NCI-H524 treated with DMSO at 0.1 percent for 48 hours (cell line): Measurements from ENCODE around the gene R3HDML.
"Not testable (repeated sequence)": the region's sequence is repeated elsewhere in the genome, so short reads cannot be mapped to it uniquely, and the experiment has no call there.

ENCODE experiments used
- DNase-seq: peaks from one replicate; lab custom pipeline; 2025; lab: John Stamatoyannopoulos, UW

R3HDML gene

DNA sequence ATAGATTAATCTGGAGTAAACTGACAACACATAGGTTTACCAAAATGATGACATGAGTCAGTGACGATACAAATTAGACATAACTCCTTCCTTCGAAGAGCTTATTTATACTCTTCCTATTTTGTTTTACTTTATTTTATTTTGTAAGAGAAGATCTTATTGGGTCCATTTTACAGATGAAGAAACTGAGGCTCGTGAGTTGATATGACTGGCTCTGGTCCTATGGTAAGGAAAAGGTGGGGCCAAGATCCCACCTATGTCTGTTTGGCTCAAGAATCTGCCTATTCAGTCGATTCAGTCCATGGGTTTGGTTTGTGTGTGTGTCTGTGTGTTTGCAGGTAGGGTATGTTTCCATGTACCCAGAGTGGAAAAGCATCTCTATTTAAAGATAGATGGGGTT, 8.4 kb upstream of the R3HDML start:
- no peak for DNase-seq

DNA sequence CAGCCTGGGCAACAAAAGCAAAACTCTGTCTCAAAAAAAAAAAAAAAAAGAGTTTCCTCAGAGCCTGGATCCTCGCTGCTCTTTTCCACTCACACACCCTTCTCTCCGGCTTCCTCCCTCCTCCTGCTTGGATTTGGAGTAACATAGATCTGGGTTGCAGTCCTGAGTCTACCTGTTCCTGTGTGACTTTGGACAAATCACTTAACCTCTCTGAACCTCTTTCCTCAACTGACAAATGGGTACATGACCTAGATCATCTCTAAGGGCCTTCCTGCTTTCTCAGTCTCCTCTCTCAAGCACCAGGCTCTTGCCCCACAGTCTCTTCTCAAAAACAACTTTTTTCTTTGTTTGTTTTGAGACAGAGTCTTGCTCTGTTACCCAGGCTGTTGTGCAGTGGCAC, 5.6 kb upstream of the R3HDML start:
- DNase-seq: no peak

DNA sequence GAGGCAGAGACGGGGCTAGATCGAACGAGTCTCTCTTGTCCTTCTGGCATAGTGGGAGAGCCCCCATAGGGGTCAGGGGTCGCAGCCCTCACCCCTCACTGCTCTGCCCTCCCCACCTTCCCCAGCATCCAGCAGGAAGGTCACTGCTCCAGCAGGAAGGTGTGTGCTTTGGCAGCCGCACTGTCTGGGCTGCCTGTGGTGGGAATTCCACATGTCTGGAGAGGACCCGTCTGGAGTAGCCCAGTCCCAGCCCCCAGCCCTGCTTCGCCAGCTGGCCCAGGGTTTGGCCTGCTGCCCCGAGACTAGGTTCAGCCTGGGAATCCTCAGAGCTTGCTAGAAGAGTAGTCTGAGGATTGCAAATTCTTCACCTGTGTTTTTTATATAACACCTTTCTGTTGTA, 2.5 kb upstream of the R3HDML start:
- no peak for DNase-seq

DNA sequence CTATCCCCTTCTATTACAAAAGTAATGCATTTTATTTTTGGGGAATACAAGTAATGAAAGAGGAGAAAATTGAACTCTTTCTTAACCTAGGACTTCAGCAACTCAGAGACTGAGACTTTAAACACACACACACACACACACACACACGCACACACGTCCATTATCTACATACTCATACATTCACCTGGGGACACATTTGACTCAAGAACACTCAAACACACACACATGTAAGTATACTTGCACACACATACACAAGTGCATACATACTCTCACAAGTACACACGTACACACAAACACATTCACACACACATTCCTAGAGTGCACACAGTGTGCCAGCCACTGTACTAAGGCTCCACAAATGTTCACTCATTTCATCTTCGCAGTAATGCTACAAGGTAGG, 2.1 kb upstream of the R3HDML start:
- DNase-seq: no peak

DNA sequence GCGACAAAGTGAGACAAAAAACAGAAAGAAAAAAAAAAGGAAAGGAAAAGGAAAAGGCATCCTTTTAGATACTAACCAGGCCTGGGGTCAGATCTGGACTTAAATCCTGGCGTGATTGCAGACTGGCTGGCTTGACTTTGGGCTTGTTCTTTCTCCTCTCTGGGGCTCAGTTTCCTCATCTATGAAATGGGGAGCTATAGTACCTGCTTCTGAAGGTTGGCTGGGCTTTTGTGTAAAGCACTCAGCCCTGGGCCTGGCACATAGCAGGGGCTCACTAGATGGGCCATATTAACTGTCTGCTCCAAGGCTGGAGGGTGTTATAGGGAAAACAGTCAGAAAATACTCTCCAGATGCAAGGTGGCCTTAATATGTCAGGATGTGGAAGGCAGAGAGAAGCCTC, 1.2 kb upstream of the R3HDML start:
- DNase-seq: no peak

DNA sequence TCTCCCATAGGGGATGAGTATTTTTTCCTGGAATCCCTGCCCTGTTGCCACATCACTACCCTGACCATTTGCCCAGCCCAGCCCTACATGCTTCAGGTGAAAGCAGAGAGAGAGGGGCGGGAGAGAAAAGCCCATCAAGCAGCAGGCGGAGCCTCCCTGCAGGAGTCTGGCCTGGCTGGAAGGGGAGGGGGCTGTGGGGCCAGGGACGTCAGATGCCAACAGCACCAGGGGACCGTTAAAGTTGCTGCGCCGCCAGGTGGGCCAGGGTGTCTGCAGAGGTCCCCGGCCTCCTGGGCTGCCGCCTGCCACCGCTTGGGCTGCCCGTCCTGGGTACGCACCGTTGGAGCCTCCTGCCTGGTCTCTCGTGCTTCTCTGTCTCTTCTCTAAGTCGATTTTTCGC, 757 bp upstream of the R3HDML start:
- DNase-seq: no peak

DNA sequence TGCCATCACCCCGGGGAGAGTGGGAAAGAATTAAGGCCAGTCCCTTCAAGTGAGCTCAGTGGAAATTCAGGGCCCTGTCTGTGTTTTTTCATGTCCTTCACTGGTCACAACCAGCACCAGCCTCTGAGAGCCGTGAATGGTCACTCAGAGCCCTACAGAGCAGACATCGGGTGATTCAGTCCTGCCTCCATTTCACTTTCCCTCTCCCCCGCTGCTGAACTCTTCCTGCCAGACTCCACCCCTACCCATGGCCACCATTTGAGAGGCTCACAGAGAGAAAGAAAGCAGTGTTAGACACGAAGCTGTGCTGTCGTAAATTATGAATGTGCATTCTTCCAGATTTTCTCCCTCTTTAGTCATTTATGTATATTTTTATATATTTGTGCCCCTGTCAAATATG, 5.4 kb downstream of the R3HDML start:
- no peak for DNase-seq

DNA sequence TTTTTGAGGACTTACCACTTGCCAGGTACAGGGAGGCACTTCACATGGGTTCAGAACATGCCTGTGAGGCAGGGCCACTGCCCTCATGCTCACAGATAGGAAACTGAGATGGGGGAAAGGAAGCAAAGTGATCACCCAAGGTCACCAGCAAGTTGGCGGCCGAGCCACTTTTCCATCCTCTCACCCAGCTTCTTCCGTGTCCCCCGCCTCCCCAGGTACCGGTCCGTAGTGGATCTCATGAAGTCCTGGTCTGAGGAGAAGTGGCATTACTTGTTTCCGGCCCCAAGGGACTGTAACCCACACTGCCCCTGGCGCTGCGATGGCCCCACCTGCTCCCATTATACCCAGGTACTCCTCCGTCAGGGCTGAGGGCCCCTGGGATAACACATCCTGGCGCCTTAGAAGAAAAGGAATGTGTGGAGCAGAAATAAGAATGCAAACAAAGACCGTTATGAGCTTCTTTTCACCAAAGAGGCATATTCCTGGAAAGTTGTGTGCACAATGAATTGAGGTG, 6.4 kb downstream of the R3HDML start:
- DNase-seq: no peak

DNA sequence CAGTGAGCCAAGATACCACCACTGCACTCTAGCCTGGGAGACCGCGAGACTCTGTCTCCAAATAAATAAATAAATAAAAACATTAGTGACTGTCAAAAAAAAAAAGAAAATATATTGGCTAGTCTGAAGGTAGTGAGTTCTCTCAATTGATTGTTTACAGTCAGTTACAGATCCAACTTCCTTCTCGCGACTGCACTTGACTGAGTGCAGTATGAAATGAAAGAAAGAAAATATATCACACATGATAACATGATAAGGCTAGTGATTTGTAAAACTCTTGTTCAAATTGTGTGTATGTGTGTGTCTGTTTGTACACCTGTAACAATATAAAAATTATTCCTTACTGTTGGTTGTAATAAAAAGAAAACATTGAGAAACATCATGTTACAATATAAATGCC, 7.9 kb downstream of the R3HDML start:
- DNase-seq: no peak

DNA sequence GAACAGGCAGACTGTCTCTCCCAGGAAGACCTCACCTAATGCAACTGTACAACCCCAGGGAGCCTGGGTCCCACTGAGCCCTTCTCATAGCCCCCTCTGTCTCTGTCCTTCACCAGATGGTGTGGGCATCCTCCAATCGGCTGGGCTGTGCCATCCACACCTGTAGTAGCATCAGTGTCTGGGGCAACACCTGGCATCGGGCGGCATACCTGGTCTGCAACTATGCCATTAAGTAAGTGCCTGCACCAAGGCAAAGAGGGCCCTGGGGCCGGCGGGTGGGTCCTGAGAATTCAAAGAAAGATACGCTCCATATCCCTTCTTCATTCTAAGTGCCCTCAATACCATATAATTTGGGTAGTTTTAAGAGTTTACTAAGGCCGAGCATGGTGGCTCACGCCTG, 8.3 kb downstream of the R3HDML start:
- DNase-seq: no peak

DNA sequence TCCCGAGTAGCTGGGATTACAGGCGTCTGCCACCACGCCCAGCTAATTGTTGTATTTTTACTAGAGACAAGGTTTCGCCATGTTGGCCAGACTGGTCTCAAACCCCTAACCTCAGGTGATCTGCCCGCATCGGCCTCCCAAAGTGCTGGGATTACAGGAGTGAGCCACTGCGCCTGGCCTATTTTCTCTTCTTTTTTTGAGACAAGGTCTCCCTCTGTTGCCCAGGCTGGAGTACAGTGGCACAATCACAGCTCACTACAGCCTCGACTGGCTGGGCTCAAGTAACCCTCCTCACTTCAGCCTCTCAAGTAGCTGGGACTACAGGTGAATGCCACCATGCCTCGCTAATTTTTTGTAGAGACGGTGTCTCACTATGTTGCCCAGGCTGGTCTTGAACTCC, 9.1 kb downstream of the R3HDML start:
- DNase-seq: not testable (repeated sequence)

DNA sequence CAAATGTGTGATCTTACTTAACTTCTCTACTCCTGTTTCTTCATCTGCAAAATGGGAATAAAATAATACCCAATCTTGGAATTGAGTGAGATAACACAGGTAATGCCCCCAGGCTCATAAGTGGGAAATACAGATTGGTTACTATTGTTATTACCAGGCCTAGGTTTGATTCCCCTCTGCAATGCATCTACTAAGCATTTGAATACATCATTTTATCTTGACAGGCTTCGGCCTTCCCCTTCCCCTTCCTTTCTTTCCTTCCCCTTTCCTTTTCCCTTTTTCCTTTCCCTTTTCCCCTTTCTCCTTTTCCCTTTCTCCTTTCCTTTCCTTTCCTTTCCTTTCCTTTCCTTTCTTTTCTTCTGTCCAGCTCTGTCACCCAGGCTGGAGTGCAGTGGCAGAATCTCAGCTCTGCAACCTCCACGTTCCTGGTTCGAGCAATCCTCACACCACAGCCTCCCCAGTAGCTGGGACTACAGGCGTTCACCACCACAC, 11.4 kb downstream of the R3HDML start:
- DNase-seq: no peak

DNA sequence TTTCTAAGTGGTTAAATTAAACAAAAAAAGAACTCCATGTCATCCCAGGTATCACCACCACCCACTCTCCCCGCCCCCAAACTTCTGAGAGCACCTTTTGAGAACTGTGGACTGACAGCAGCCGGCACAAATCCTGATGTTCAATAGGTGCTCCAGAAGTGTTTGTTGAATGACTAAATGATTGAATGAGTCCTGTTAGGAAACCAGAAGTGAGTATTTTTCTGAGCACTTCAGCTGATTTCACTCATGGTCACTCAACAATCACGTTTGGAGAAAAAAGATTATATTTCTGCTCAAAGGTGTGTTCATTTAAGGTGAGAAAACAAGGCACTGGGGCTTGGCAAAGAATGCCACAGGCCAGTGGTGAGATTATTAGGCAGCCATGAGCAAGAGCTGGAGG, 12.5 kb downstream of the R3HDML start:
- DNase-seq: no peak

DNA sequence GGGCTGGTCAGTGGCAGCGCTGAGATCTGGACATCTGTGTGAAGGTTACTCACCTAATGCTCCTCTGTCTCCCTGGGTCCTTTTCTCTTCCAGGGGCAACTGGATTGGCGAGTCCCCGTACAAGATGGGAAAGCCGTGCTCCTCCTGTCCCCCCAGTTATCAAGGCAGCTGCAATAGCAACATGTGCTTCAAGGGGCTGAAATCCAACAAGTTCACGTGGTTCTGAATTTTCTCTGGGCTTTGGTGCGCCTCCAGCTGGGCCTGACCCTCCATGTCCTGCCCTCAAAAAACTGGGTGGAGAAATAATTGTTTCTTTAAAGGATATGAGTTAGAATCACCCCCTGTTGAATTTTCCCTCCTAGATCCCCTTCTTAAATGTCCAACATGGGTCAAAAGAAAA, 13.7 kb downstream of the R3HDML start:
- no peak for DNase-seq

DNA sequence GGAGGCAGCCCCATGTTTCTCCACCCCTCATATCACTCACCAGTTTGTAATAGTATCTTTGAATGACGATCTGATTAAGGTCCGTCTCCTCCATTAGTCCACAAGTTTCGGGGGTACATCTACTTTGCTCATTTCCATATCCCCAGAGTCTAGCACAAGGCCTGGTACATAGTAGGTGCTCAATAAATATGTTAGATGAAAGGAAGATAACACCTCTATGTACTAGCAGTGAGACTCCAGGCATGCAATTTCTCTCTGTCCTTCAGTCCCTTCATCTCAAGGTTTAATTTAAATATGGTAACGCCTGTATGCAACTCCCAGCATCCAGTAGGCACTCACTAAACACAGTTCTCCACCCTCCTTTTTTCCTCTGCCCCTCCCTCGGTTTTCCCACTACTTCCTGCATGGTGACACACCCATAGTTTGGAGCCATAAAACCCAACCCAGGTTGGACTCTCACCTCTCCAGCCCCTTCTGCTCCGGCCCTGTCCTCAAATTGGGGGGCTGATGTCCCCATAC, 18.2 kb downstream of the R3HDML start:
- no peak for DNase-seq

DNA sequence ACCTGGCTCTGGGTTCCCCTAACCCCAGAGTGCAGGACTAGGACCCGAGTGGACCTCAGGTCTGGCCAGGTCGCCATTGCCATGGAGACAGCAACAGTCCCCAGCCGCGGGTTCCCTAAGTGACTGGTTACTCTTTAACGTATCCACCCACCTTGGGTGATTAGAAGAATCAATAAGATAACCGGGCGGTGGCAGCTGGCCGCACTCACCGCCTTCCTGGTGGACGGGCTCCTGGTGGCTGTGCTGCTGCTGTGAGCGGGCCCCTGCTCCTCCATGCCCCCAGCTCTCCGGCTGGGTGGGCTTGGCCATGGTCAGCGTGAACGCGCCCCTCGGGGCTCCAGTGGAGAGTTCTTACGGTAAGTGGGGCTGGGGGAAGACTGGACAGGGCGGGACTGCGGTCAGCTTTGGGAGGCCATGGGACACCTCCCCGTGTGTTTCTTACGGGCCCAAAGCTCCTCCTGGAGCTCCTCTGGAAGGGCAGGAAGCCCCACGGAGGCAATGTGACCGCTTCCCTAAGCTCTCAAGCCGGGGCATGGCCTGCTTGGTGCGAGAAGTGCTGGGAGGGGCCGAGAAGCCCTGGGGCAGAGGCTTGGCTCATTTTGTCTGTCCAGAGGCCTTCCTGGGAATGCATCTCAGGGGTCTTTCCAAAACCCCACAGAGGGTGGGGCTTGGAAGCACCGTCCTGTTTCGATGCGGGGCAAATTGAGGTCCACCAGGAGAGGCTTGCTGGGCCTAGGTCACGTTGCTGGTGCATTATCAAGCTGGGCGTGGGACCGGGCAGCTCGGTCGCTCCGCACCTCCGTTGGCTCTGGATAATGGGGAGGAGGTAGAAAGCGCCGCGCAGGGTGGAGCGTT, 18.9 kb downstream of the R3HDML start, which contains the start of gene HNF4A:
TSS of gene HNF4A (plus strand) at position 202 of the 855 bp plus-strand sequence. CDS start at position 308, 106 bp downstream.
- no peak for DNase-seq

DNA sequence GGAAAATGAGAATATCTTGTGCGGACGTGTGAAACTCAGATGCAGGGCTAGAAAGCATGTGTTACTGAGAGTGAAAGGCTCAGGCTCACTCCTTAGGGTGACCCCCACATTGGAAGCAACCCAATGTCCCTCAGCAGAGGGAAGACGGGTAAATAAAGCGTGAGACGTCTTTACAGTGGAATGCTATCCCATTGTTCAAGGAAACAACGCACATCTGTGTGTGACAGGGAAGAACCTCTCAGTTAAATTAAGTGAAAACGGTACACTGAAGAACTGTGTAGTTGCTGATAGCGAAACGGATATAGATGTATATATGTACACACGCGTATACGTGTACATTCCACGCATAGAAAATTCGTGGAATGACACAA, 19.5 kb downstream of the R3HDML start:
- DNase-seq: no peak

DNA sequence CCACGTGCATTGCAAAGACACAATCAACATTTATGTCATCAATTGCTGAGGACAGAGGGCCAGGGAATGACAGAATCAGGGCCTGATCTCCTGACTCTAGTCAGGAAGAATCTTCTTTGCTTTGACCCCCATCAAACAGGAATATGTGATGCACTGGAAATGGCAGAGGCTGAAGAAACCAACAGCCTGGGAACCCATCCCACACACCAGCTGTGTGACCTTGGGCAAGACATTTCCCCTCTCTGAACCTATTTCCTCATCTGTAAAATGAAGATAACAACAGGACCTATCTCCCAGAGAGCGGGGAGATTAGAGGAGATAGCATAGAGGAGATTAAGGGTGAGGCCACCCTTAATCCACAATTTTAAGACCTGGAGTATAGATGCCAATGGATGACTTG, 20.2 kb downstream of the R3HDML start:
- DNase-seq: no peak

DNA sequence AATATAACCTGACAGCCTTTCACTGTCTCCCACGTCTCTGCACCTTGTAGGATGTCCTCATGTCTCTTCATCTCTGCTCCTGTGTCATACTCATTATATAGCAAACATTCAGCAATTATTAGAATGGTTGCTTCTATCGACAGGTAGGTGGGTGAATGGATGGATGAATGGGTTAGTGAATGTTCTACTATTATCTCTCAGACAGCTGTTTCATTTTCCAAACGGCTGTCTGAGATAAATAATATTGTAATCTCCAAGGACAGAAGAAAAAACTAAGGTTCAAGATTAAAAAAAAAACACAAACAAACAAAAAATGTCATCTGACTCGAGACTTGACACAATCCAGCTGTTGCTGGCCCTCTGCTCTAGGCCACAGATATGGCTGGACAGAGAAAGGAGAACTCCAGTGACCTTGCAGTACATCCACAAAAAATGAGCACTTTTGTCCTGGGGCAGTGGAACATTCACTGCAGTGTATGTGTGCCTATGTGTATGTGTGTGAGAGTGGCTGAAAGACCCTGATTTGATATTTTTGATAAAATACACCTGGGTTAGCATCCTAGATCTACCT, 20.8 kb downstream of the R3HDML start:
- no peak for DNase-seq

DNA sequence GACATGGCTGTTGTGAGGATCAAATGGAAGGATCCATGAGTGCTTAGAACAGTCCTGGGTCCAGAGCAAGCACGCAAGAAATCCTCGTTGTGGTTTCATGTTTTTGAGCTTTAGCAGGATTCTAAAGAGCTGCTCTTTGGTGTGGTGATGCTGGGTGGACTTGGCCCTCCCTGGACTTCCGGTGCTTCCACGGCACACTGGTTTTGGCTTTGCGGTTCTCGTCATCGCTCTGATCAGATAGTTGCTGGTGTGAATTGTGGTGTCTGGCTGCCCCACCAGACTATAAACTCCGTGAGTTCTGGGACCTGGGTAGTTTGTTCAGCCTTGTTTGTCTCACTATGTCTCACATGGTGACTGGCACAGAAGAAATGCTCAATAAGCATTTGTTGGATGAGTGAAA, 21.9 kb downstream of the R3HDML start:
- no peak for DNase-seq

DNA sequence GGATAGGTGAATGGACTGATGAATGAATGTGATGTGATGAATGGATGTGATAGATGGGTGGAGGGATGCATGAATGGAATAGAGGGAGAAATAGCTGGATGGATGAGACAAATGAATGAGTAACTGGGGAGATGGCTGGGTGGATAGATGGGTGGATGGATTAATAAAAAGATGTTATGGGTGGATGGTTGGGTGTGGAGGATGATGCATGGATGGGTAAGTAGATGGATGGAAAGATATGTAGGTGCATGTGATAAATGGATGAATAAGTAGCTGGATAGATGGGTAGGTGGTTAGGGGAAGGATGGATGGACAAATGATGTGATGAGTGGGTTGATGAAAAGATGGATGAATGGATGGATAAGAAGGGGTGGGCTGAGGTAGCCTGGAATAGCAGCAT, 23.4 kb downstream of the R3HDML start:
- DNase-seq: no peak

DNA sequence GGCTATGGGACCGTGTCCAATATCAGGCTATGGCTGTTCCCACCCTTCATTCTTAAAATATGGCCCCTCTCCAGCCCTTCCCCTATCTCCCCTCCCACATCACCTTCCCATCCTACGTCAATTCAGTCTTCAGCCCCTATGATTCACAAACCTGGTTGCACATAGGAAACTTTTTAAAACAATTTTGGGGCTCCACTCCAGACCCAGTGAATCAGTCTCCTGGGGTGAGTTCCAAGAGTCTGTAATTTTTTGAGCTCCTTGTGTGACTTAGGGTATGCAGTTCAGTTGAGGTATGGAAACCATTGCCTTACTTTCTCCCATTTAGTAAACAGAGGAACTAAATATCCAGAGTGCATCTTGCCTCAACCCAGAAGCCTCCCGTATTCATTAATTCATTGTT, 24.2 kb downstream of the R3HDML start:
- DNase-seq: no peak

DNA sequence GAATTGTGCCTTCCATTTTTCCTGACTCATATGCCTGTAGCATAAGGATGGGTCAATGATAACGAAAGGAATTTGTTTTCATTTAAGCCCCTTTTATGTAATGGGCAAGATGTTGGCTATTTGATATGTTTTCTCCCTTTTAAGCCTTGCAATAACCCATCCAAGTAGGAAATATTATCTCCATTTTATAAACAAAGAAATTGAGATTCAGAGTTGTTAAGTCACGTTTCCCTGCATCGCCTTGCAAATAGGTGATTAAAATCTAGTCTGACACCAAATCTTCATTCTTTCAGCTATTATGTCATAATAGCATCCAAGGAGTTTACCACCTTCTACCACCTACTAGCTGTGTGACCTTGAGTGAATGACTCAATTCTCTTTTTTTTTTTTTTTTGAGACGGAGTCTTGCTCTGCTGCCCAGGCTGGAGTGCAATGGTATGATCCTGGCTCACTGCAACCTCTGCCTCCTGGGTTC, 25.7 kb downstream of the R3HDML start:
- no peak for DNase-seq
